HFFc6 (cell line): ENCODE measurements around the gene GRIN3B. TPM values are rescaled to one million over a fixed set of nuclear protein-coding genes. Genes with fewer than 3 reads are reported as not detected.
A peak's percentile ranks its signal among the peaks of the same experiment; 100 is the strongest.

ENCODE experiments used
- DNase-seq: peaks from one replicate; pipeline ENCODE4 v3.0.0-alpha.2; 2018
- H3K27ac Mint-ChIP-seq: 2 replicates; pipeline ENCODE4 v1.8.0; 2020; ENCODE audit warnings: mild to moderate bottlenecking, mixed read lengths
- H3K27me3 Mint-ChIP-seq: 2 replicates; pipeline ENCODE4 v1.8.0; 2021; ENCODE audit warnings: mild to moderate bottlenecking, moderate library complexity, mixed read lengths; ENCODE audit not compliant: insufficient read depth
- H3K36me3 Mint-ChIP-seq: 2 replicates; pipeline ENCODE4 v1.8.0; 2021; ENCODE audit warnings: low read depth, mixed read lengths
- H3K4me1 Mint-ChIP-seq: 2 replicates; pipeline ENCODE4 v1.8.0; 2020; ENCODE audit warnings: low read depth, mixed read lengths
- H3K4me3 Mint-ChIP-seq: 2 replicates; pipeline ENCODE4 v1.8.0; 2020; ENCODE audit warnings: mild to moderate bottlenecking, moderate library complexity, mixed read lengths
- H3K9me3 Mint-ChIP-seq: 2 replicates; pipeline ENCODE4 v1.8.0; 2020; ENCODE audit warnings: mild to moderate bottlenecking, mixed read lengths
- CTCF ChIP-seq: fragments of 200-600 bp; sonication (generic); IDR thresholded peaks from 2 replicates; pipeline ENCODE4 v1.5.0; 2021; ENCODE audit warnings: antibody characterized with exemption, mild to moderate bottlenecking
- total RNA-seq, 6 experiments: library from RNA; stranded (reverse); fragmentation: NEBNext Ultra II Directional; extraction: Animal tissue kit (Norgen Biotek cat#: 25700); gene quantifications; 2 replicates in 1 of 6; 3 replicates in 5 of 6; pipeline ENCODE4 v1.2.3, GENCODE V29; 2021

The GRIN3B gene
- total RNA-seq, 6 experiments from 2014 or later = 0.34 to 0.66 (median 0.41) TPM

DNA sequence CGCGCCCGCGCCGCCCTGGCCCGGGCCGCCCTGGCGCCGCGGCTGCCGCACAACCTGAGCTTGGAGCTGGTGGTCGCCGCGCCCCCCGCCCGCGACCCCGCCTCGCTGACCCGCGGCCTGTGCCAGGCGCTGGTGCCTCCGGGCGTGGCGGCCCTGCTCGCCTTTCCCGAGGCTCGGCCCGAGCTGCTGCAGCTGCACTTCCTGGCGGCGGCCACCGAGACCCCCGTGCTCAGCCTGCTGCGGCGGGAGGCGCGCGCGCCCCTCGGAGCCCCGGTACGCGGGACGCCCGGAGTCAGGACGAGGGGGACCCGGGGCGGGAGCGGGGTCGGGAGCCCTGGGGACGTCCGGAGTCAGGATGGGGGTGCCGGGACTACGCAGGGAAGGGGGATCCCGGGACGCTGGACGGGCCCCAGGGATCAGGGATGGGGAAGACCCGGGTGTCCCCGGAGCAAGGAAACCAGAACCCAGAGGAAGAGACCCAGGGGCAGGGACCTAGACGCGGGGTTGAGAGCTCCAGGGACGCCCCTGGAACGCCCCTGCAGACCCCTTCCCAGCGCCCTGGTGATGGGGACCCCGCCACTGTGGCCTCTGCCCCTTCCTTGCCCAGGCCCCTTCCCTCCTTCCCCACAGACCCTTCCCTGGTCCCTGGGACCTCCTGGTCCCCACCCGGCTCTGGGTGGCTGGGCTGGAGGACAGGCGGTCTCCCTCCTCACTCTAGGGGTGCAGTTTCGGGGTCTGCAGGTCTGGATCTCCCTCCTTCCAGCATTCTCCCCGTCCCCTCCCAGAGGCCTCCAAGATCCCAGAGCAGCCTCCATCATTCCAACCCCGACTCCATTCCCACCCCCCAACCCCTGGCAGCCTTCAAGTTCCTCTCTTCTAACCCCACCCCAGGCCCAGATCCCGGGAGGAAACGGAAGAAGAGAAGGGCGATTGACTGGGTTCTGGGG, 645 bp downstream of the GRIN3B start:
- H3K4me3 Mint-ChIP-seq = peak overlapping the region; percentile 43; the same call in 1 of the 2 replicates
- H3K27ac Mint-ChIP-seq = no peak overlapping the region
- H3K4me1 Mint-ChIP-seq = peaks cover 5% of the 10 kb centered on the region; the same call in 1 of the 2 replicates
- no peak for TF ChIP-seq CTCF
- H3K36me3 Mint-ChIP-seq = no peaks in the 10 kb centered on the region
- no peak for DNase-seq
- H3K27me3 Mint-ChIP-seq = peaks cover 22% of the 10 kb centered on the region
- H3K9me3 Mint-ChIP-seq = peaks cover 4% of the 10 kb centered on the region; the same call in 1 of the 2 replicates

DNA sequence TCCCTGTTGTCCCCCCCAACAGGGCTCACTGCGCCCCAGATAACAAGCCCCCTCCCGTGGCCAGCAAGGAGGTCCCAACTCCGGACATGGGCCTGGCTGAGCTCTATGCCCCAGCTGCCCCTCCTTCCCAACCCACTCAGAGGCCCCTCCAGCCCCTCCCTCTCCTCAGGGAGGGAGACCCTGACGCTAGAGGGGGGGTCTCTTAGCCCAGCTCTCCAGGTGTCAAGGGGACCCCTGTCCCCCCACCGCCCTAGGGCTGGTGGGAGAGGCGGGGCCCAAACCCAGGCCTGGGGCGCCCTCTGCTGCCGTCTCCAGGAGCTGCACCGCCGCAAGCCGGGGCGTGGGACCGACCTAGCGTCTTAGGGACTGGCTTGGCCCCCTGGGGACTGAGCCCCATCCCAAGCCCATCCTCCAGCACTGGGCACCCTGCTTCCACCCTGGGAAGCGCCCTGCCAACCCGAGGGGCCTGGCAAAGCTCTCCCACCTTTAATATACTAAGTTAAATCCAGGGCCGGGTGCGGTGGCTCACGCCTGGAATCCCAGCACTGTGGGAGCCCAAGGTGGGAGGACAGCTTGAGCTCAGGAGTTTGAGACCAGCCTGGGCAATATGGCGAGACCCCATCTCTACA, 1.4 kb downstream of the GRIN3B start:
- Mint-ChIP-seq H3K9me3 (peaks cover 4% of the 10 kb centered on the region; the same call in 1 of the 2 replicates), H3K4me3 (no peak overlapping the region), H3K36me3 (no peaks in the 10 kb centered on the region), H3K4me1 (0 out of 2 replicates have a peak, but pooled peaks cover under 1% of the 10 kb centered on the region), H3K27me3 (peaks cover 18% of the 10 kb centered on the region), H3K27ac (no peak overlapping the region)
- TF ChIP-seq CTCF = peak; percentile 92
- DNase-seq = no peak

DNA sequence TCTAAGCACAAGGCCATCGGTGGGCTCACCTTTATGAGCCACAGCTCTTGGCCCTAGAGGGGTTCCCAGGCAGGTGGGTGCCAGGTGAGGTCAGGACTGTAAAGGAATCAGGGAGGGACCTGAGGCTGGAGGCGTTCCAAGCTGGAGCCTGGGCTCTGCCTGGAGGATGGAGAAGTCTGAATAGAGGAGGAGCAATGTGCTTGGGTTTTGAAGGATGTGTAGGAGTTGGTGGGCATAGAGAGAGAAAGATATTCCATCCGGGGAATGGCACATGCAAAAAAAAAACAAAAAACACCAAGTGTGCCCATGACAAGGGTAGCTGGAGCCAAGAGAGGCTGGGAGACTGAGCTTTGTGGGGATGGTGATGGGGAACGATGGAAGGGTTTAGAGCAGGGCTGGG, 2.4 kb downstream of the GRIN3B start:
- H3K4me1 Mint-ChIP-seq = no peaks in the 10 kb centered on the region
- H3K36me3 Mint-ChIP-seq = no peaks in the 10 kb centered on the region
- H3K9me3 Mint-ChIP-seq = peaks cover 4% of the 10 kb centered on the region; the same call in 1 of the 2 replicates
- no peak overlapping the region for H3K27ac Mint-ChIP-seq
- no peak for DNase-seq
- H3K27me3 Mint-ChIP-seq = peaks cover 14% of the 10 kb centered on the region
- H3K4me3 Mint-ChIP-seq = no peak overlapping the region
- no peak for TF ChIP-seq CTCF

DNA sequence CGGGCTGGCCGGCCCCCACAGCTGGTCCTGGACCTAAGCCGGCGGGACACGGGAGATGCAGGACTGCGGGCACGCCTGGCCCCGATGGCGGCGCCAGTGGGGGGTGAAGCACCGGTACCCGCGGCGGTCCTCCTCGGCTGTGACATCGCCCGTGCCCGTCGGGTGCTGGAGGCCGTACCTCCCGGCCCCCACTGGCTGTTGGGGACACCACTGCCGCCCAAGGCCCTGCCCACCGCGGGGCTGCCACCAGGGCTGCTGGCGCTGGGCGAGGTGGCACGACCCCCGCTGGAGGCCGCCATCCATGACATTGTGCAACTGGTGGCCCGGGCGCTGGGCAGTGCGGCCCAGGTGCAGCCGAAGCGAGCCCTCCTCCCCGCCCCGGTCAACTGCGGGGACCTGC, 3.1 kb downstream of the GRIN3B start:
- peaks cover 4% of the 10 kb centered on the region; the same call in 1 of the 2 replicates for H3K9me3 Mint-ChIP-seq
- H3K4me1 Mint-ChIP-seq = no peaks in the 10 kb centered on the region
- H3K36me3 Mint-ChIP-seq = no peaks in the 10 kb centered on the region
- TF ChIP-seq CTCF = no peak
- DNase-seq = no peak
- no peak overlapping the region for H3K27ac Mint-ChIP-seq
- H3K4me3 Mint-ChIP-seq = no peak overlapping the region
- H3K27me3 Mint-ChIP-seq = peaks cover 10% of the 10 kb centered on the region

DNA sequence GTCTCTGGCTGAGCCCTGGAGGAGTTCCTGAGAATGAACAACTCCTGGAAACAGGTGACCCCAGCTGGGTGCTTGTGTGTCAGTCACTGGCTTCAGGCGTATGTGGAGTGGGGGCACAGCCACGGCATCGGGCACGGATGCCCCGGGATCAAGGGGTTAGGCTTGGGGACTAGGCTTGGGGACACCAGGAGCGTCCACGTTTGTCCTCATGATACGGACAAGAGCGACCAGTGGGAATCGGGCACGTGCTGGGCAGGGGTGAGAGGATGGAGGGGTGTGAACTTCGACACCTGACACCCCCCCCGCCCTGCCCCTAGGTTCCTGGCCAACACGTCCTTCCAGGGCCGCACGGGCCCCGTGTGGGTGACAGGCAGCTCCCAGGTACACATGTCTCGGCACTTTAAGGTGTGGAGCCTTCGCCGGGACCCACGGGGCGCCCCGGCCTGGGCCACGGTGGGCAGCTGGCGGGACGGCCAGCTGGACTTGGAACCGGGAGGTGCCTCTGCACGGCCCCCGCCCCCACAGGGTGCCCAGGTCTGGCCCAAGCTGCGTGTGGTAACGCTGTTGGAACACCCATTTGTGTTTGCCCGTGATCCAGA, 4.1 kb downstream of the GRIN3B start:
- Mint-ChIP-seq H3K27ac (no peak overlapping the region), H3K9me3 (peaks cover 4% of the 10 kb centered on the region; the same call in 1 of the 2 replicates), H3K4me3 (no peak overlapping the region), H3K27me3 (peaks cover 5% of the 10 kb centered on the region), H3K4me1 (no peaks in the 10 kb centered on the region), H3K36me3 (no peaks in the 10 kb centered on the region)
- DNase-seq = no peak
- TF ChIP-seq CTCF = no peak
